HepG2 (cell line): ENCODE measurements around the gene SLC6A6. TPM values are rescaled to one million over a fixed set of nuclear protein-coding genes. Genes with fewer than 3 reads are reported as not detected.

Source experiments
- DR1 ChIP-seq: sonication (generic); formaldehyde crosslinking; IDR thresholded peaks from 2 replicates; pipeline ENCODE4 v1.8.0; 2021; ENCODE audit warnings: mild to moderate bottlenecking, missing genetic modification reagents, inconsistent platforms
- MEF2D ChIP-seq: sonication (generic); formaldehyde crosslinking; IDR thresholded peaks from 2 replicates; pipeline ENCODE4 v1.5.1; 2020; ENCODE audit warnings: mild to moderate bottlenecking, missing genetic modification reagents
- MXI1 ChIP-seq: IDR thresholded peaks from 3 replicates; pipeline ENCODE4 v1.6.1; 2012; ENCODE audit warnings: low read depth, low read length, inconsistent platforms, borderline replicate concordance
- NFYB ChIP-seq: sonication (generic); formaldehyde crosslinking; IDR thresholded peaks from 2 replicates; pipeline ENCODE4 v1.4.0; 2020; ENCODE audit warnings: missing genetic modification reagents
- PAXIP1 ChIP-seq: sonication (generic); formaldehyde crosslinking; conservative IDR thresholded peaks from 2 replicates; pipeline ENCODE4 v1.4.0; 2020; ENCODE audit warnings: mild to moderate bottlenecking, missing genetic modification reagents, moderate library complexity
- POGK ChIP-seq: sonication (generic); formaldehyde crosslinking; conservative IDR thresholded peaks from 2 replicates; pipeline ENCODE4 v1.8.0; 2022; ENCODE audit warnings: mild to moderate bottlenecking, moderate library complexity, missing genetic modification reagents
- THAP9 ChIP-seq: sonication (generic); formaldehyde crosslinking; IDR thresholded peaks from 2 replicates; pipeline ENCODE4; 2020; ENCODE audit warnings: missing genetic modification reagents, mild to moderate bottlenecking, borderline replicate concordance
- TRAFD1 ChIP-seq: sonication (generic); formaldehyde crosslinking; IDR thresholded peaks from 2 replicates; pipeline ENCODE4 v1.5.1; 2020; ENCODE audit warnings: missing genetic modification reagents, mild to moderate bottlenecking, borderline replicate concordance
- ZFP91 ChIP-seq: sonication (generic); formaldehyde crosslinking; IDR thresholded peaks from 2 replicates; pipeline ENCODE4 v1.9.0; 2022; ENCODE audit warnings: missing genetic modification reagents, mild to moderate bottlenecking, borderline replicate concordance
- ZFY ChIP-seq: sonication (generic); formaldehyde crosslinking; IDR thresholded peaks from 2 replicates; pipeline ENCODE4 v1.4.0; 2020; ENCODE audit warnings: missing genetic modification reagents
- ZMYM3 ChIP-seq: sonication (generic); formaldehyde crosslinking; IDR thresholded peaks from 2 replicates; pipeline ENCODE4 v1.5.1; 2020; ENCODE audit warnings: mild to moderate bottlenecking, missing genetic modification reagents
- ZNF24 ChIP-seq: fragments of 450-650 bp; IDR thresholded peaks from 2 replicates; pipeline ENCODE4 v1.6.1; 2017; ENCODE audit warnings: antibody characterized with exemption, mild to moderate bottlenecking
- ZNF33B ChIP-seq: sonication (generic); formaldehyde crosslinking; IDR thresholded peaks from 2 replicates; pipeline ENCODE4 v1.5.1; 2020; ENCODE audit warnings: mild to moderate bottlenecking, missing genetic modification reagents
- ZNF383 ChIP-seq: sonication (generic); formaldehyde crosslinking; IDR thresholded peaks from 2 replicates; pipeline ENCODE4 v1.4.0; 2020; ENCODE audit warnings: missing genetic modification reagents, mild to moderate bottlenecking, borderline replicate concordance
- ZNF83 ChIP-seq: sonication (generic); formaldehyde crosslinking; IDR thresholded peaks from 2 replicates; pipeline ENCODE4 v1.4.0; 2020; ENCODE audit warnings: missing genetic modification reagents, mild to moderate bottlenecking, borderline replicate concordance
- polyA plus RNA-seq, 8 experiments: library from polyadenylated mRNA; depleted of rRNA in 3 of 8; stranded (reverse) in 7 of 8; unstranded in 1 of 8; fragments of >200 nt; fragmentation: Illumina TruSeq in 4 of 8; extraction: Trizol in 4 of 8; gene quantifications; 2 replicates each; pipeline versions ENCODE4 v1.2.1 to v1.2.3, GENCODE V29; 2011 to 2016; ENCODE audit warnings: low read depth in 4 of 8, missing spikeins in 1 of 8, mixed read lengths in 1 of 8; ENCODE audit not compliant: insufficient read depth in 1 of 8
- total RNA-seq, 5 experiments: library from RNA; depleted of rRNA; stranded (reverse); fragments of >200 nt; fragmentation: Illumina TruSeq; extraction: Trizol; gene quantifications; 2 replicates each; pipeline ENCODE4 v1.2.3, GENCODE V29; 2016; ENCODE audit warnings: low read depth in 1 of 5

The SLC6A6 gene
- total and polyA plus RNA-seq, 2 of the 13 experiments (the other 11 are each of a cell fraction or from before 2014, with no cell fraction given), result 14.1 to 20.7 TPM

- TF ChIP-seq MXI1 (0 out of 3 replicates have a peak, but pooled peaks have one; percentile 12), PAXIP1 (CRISPR knock-in tag) (0 out of 2 replicates have a peak, but pooled peaks have one; percentile 14), THAP9 (CRISPR knock-in tag) (0 out of 2 replicates have a peak, but pooled peaks have one; percentile 8), ZFP91 (CRISPR knock-in tag) (0 out of 2 replicates have a peak, but pooled peaks have one; percentile 23), ZNF33B (CRISPR knock-in tag) (no peak), ZFY (CRISPR knock-in tag) (0 out of 2 replicates have a peak, but pooled peaks have one; percentile 18), ZMYM3 (CRISPR knock-in tag) (no peak), DR1 (CRISPR knock-in tag) (no peak), ZNF383 (0 out of 2 replicates have a peak, but pooled peaks have one; percentile 54), POGK (CRISPR knock-in tag) (0 out of 2 replicates have a peak, but pooled peaks have one; percentile 18), NFYB (CRISPR knock-in tag) (no peak), MEF2D (CRISPR knock-in tag) (0 out of 2 replicates have a peak, but pooled peaks have one; percentile 24), ZNF83 (CRISPR knock-in tag) (no peak), ZNF24 (no peak), TRAFD1 (CRISPR knock-in tag) (no peak)
These were observed 1.3 kb downstream of the SLC6A6 start (continued) for GRCh38 chr3:14403619-14404155.
